GM18909 (cell line): ENCODE data around the gene APCDD1L.
"Not testable (repeated sequence)": the region's sequence is repeated elsewhere in the genome, so short reads cannot be mapped to it uniquely, and the experiment has no call there.

Source experiments
- ATAC-seq: cut with Tn5 transposase; IDR thresholded peaks from one replicate; pipeline ENCODE4 v1.9.1; 2021; ENCODE audit warnings: mild to moderate bottlenecking; ENCODE audit not compliant: unreplicated experiment, poor library complexity

The APCDD1L gene

GRCh38 chr20:58420798-58421496 lies 94.3 kb downstream of the APCDD1L start:
- ATAC-seq = no peak

DNA sequence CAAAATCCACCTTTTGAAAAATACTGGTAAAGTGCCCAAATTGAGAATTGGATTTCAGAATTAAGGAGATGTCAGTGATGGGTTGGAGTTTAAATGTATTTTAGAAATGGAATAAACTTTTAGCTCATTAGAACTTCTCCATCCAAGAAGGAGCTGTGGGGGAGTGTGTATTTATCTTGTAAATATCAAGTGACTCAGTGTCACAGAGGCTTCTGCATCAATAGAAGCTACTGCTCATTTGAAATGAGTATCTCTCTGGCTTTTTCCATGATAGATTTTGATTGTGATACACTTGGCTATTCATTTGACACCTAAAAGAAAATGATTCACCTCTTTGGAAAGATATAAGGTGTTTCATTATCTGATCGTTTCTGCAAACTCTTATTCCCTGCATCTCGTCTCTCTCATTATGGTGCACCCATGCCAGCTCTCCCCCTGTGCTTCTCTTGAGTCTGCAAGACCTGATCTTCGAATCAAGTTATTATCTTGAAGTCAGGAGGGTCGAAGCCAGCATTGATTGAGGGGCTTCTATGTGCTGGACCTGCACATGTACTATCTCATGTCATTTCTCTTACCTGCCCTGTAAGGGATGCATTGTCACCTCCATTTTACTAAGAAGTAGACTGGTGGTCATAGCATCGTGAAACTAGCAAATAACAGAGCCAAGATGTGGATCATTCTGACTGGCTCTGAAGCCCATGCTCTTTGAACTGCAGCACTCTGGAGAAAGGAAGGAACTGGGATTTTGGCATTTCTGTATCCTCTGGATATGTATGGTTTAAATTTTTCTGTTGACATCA lies 96.0 kb downstream of the APCDD1L start:
- ATAC-seq = no peak

DNA sequence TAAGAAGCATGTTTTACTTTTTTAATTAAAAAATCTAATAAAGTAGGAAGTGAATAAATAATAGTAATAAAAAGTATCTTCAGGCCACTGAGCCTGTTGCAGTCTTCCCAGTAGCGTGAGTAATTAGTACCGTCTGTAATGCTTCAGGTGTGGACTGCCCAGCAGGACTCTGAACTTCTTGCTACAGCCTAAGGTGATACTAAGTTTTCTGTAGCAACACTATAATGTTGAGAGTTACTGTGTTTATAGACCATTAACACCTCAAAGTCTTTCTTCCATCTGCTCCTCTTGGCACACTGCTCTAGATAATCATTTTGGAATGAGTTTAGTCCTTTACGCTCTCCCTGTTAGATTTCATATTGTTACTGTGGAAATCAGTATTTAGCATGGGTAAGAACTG lies 97.8 kb downstream of the APCDD1L start:
- no peak for ATAC-seq

DNA sequence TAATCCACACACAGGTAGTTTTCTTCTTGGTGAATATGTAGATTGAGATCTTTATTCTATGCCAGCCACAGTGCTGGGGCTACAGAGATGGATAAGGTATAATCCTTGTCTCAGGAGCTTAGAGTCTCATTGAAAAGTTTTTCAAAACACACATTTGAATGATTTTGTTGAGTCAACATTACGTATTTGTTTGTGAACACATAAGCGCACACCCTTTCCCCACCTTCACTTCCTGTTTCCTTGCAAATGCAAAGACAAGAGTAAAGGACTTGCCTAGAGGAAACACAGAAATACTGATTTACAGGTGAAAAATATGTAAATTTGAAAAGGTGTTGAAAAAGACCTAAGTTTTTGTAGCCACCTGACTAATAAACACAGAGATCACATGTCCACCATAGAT lies 98.4 kb downstream of the APCDD1L start:
- no peak for ATAC-seq

DNA sequence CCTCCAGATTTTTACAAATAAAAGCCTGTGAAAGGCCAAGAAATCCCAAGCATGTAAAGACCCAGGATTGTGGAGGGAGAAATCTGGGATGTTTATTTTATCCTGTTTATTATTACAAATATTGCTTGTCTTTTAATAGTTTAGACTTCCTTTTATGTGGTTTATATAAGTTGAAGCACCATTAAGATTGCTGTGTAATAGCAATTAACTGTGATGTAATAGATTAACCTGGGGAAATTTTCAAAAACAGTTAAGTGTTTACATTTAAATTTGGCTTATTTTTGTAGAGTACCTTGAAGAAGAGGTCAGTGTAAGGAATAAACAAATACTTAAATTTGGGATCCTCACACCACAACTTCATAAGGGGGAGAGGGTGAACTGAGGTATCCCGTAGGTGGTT lies 99.1 kb downstream of the APCDD1L start:
- ATAC-seq = no peak

- not testable (repeated sequence) for ATAC-seq
Observed at GRCh38 chr20:58414786-58415185, 100.4 kb downstream of the APCDD1L start.

GRCh38 chr20:58414216-58414615 lies 101.0 kb downstream of the APCDD1L start:
- ATAC-seq = not testable (repeated sequence)
